Measurements from ENCODE around the gene BRMS1L. TPM values are rescaled to one million over a fixed set of nuclear protein-coding genes. Genes with fewer than 3 reads are reported as not detected.

The BRMS1L gene
- total and polyA plus RNA-seq, 2 donors (not counting 3 experiments of a cell fraction or from before 2014, with no cell fraction given), result 4.0 to 7.7 TPM

GRCh38 chr14:35865611-35866324 is 39.6 kb downstream of the BRMS1L start:
- no peak overlapping the region for H3K4me2 ChIP-seq (ENCODE audit: insufficient read depth, low read length)
- H3K9ac ChIP-seq (replicated peaks; ENCODE audit: extremely low read depth, insufficient read depth, low read length), result no peak overlapping the region
- TF ChIP-seq, protein P1, sequence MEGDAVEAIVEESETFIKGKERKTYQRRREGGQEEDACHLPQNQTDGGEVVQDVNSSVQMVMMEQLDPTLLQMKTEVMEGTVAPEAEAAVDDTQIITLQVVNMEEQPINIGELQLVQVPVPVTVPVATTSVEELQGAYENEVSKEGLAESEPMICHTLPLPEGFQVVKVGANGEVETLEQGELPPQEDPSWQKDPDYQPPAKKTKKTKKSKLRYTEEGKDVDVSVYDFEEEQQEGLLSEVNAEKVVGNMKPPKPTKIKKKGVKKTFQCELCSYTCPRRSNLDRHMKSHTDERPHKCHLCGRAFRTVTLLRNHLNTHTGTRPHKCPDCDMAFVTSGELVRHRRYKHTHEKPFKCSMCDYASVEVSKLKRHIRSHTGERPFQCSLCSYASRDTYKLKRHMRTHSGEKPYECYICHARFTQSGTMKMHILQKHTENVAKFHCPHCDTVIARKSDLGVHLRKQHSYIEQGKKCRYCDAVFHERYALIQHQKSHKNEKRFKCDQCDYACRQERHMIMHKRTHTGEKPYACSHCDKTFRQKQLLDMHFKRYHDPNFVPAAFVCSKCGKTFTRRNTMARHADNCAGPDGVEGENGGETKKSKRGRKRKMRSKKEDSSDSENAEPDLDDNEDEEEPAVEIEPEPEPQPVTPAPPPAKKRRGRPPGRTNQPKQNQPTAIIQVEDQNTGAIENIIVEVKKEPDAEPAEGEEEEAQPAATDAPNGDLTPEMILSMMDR (IDR thresholded peaks at IDR 0.05; ENCODE audit: extremely low read depth in 1 of 2, insufficient read depth in 1 of 2, low read depth in 1 of 2, low read length in 2 of 2), result no peak
- TF ChIP-seq, protein P2, sequence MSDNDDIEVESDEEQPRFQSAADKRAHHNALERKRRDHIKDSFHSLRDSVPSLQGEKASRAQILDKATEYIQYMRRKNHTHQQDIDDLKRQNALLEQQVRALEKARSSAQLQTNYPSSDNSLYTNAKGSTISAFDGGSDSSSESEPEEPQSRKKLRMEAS (IDR thresholded peaks at IDR 0.05; ENCODE audit: insufficient read depth, insufficient read length), result no peak
- TF ChIP-seq FOS (IDR thresholded peaks at IDR 0.05; ENCODE audit: borderline replicate concordance, insufficient read depth, low read length), result no peak
- no peak for TF ChIP-seq MYC (IDR thresholded peaks at IDR 0.05; ENCODE audit: low read depth, low read length)
- no peak for TF ChIP-seq POLR2A (IDR thresholded peaks at IDR 0.05; ENCODE audit: low read depth, low read length)
- TF ChIP-seq GATA2 (IDR thresholded peaks at IDR 0.05; ENCODE audit: insufficient read depth, insufficient read length, low read depth, low read length), result no peak
- no peak for TF ChIP-seq POLR2AphosphoS5 (IDR thresholded peaks at IDR 0.05; ENCODE audit: insufficient read depth, low read depth, low read length)
- no peak for TF ChIP-seq JUN (IDR thresholded peaks at IDR 0.05; ENCODE audit: borderline replicate concordance, insufficient read depth, insufficient read length, low read depth)
- no peak for TF ChIP-seq EZH2 (IDR thresholded peaks at IDR 0.05; ENCODE audit: borderline replicate concordance, low read depth, low read length, severe bottlenecking)
- dilution Hi-C loops (cut with MboI; ENCODE audit: extremely low pct_ligation_motif_present, low sequenced_read_pairs), result no loop called here
- BruUV-seq (replicated peaks), result no TSS peak
- CTCF ChIA-PET, result no interaction called here
- no peaks in the 10 kb centered on the region for H3K79me2 ChIP-seq (ENCODE audit: control insufficient read depth, insufficient read depth, low read length)
- H2AFZ ChIP-seq (ENCODE audit: low read depth, low read length), result no peak overlapping the region
- no peak overlapping the region for H3K27ac ChIP-seq (ENCODE audit: insufficient read depth, low read depth, low read length)
- intact Hi-C loops (cut with micrococcal nuclease), result no loop called here
- POLR2A ChIA-PET, result no interaction called here
- no peaks in the 10 kb centered on the region for H3K4me1 ChIP-seq (ENCODE audit: control insufficient read depth, extremely low read depth, insufficient read depth, low read length)
- no peaks in the 10 kb centered on the region for H3K9me3 ChIP-seq (replicated peaks; ENCODE audit: control insufficient read depth, insufficient read depth, low read length)
- DNase-seq (ENCODE audit: low read depth, low spot score), result no peak
- no peaks in the 10 kb centered on the region for H3K27me3 ChIP-seq (ENCODE audit: control insufficient read depth in 2 of 2, insufficient read depth in 2 of 2, low read length in 2 of 2)
- H3K4me3 ChIP-seq (replicated peaks in 1 of 3; ENCODE audit: insufficient read depth in 1 of 3, low read depth in 1 of 3, low read length in 3 of 3), result no peak overlapping the region
- no peak for FAIRE-seq
- H3K36me3 ChIP-seq (ENCODE audit: control insufficient read depth in 2 of 2, extremely low read depth in 1 of 2, insufficient read depth in 2 of 2, low read length in 2 of 2), result peaks cover 0 to 3% of the 10 kb centered on the region in 2 experiments
- no peaks in the 10 kb centered on the region for H4K20me1 ChIP-seq (replicated peaks; ENCODE audit: control insufficient read depth, extremely low read depth, insufficient read depth, low read length)
- no peaks in the 10 kb centered on the region for H3K9me1 ChIP-seq (replicated peaks; ENCODE audit: control insufficient read depth, extremely low read depth, insufficient read depth, low read length)

Data from endothelial cell of umbilical vein (primary cell).